Psoas muscle (tissue), 8 donors: ENCODE results near the gene CDH4. TPM values are rescaled to one million over a fixed set of nuclear protein-coding genes. Genes with fewer than 3 reads are reported as not detected.

Experiments used
- ATAC-seq, 4 donors: fragments of 200-7000 bp; cut with Tn5 transposase; one replicate each; pipeline ENCODE4 v1.9.1; 2020; ENCODE audit warnings: moderate library complexity in 3 of 4, mild to moderate bottlenecking in 2 of 4
- DNase-seq, 2 donors: peaks; one replicate each; pipeline ENCODE4 v3.0.0-alpha.2; 2020
- H3K27ac ChIP-seq: fragments of 200-600 bp; one replicate; pipeline ENCODE4 v1.8.0; 2022
- H3K27me3 ChIP-seq, 3 donors: fragments of 200-600 bp in 1 of 3; one replicate each; pipeline versions ENCODE4 v1.6.1 to v1.8.0; 2013 to 2022; ENCODE audit warnings: low read length in 2 of 3, mild to moderate bottlenecking in 2 of 3, moderate library complexity in 1 of 3; ENCODE audit not compliant: insufficient read depth in 3 of 3
- H3K36me3 ChIP-seq, 2 donors: fragments of 200-600 bp in 1 of 2; one replicate each; pipeline versions ENCODE4 v1.6.1 to v1.8.0; 2013 to 2022; ENCODE audit warnings: low read depth in 1 of 2, mild to moderate bottlenecking in 1 of 2, moderate library complexity in 1 of 2; ENCODE audit not compliant: insufficient read depth in 1 of 2
- H3K4me1 ChIP-seq: fragments of 200-600 bp; one replicate; pipeline ENCODE4 v1.8.0; 2022
- H3K4me3 ChIP-seq: fragments of 200-600 bp; one replicate; pipeline ENCODE4 v1.8.0; 2022; ENCODE audit warnings: mild to moderate bottlenecking
- H3K9me3 ChIP-seq: fragments of 200-600 bp; one replicate; pipeline ENCODE4 v1.8.0; 2022
- WGBS, 3 donors: extraction: QIAGEN DNeasy Blood & Tissue Kit; methylation state at CpG; one replicate each; pipeline versions ENCODE4 v1.1.6 to v1.1.7; 2013; 5-methylcytosine and 5-hydroxymethylcytosine counted together
- intact Hi-C, 2 donors: fragments of 100-400 bp; cut with DNase I; formaldehyde crosslinking; loops; one replicate each; pipeline versions ENCODE4 v1.11.0 to v1.14.2; 2022
- polyA plus RNA-seq, 3 donors: library from polyadenylated mRNA; stranded (reverse); fragments of 200-250 nt; gene quantifications; one replicate each; pipeline ENCODE4 v1.2.3, GENCODE V29; 2013
- total RNA-seq, 4 donors: library from RNA; stranded (reverse); fragmentation: NEBNext Ultra II Directional in 2 of 4; extraction: Animal tissue kit (Norgen Biotek cat#: 25700) in 2 of 4; gene quantifications; one replicate each; pipeline versions ENCODE4 v1.2.1 to v1.2.4, GENCODE V29; 2021 to 2023
- TF ChIP-seq, protein P1 (sequence below): fragments of 200-600 bp; IDR thresholded peaks from one replicate; pipeline ENCODE4 v1.8.0; 2022; ENCODE audit warnings: antibody characterized with exemption
- donor health status: healthy with polysubstance abuse.
- donor health status: DM: no; HTN: no; CAD: no; lungs with moderate emphysema.
- donor health status: Bipolar disorder and iron deficiency.
- donor health status: healthy.
- donor health status: DM: yes; HTN: yes; CAD: no.
- donor health status: DM: no; HTN: no; CAD: no.
- donor health status: DM: no; HTN: no; CAD: no.
- donor health status: DM: yes; HTN: yes; CAD: no.

Gene CDH4
- total and polyA plus RNA-seq, 7 donors: 0.26 to 1.0 (median 0.34) TPM

DNA sequence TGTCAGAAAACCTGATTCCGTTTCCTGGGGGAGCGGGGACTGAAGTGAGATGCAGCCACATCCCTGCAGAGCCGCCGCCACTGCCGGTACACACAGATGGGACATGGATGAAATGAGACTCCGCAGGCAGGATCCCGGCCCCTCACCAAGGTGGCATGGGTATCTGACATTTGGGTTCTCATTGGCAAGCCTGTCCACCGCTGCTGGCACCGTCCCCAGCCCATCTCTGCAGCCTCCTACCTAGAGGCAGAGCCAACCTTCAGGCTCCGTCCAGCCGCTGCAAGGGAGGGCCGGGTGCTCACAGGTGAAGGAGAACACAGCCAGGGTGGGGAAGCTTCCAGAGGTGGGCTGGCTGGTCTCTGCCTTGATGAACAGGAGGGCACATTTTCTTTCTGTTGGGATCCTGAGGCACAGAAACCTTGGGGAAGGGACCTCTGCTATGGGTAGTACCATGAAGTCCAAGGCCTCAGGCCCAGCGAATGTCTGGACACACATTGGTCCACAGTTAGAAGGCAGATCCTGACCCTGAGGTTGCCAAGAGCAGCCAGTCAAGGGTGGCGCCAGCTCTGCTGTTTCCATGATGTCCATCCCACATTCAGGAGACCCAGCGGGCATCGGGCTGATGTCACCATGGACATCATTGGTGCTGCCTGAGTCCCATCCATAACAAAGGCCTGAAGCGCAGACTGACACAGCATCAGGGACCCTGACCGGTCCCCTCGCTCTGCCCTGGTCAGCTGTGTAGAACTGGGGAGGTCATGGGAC is 636.2 kb downstream of the CDH4 start:
- Histone ChIP-seq H3K4me3 (no peak overlapping the region), H3K9me3 (no peaks in the 10 kb centered on the region), H3K36me3 (no peaks in the 10 kb centered on the region), H3K27ac (no peak overlapping the region), H3K27me3 (peaks cover 0 to 6% (median 0%) of the 10 kb centered on the region in 3 donors), H3K4me1 (no peaks in the 10 kb centered on the region)
- TF ChIP-seq, protein P1, sequence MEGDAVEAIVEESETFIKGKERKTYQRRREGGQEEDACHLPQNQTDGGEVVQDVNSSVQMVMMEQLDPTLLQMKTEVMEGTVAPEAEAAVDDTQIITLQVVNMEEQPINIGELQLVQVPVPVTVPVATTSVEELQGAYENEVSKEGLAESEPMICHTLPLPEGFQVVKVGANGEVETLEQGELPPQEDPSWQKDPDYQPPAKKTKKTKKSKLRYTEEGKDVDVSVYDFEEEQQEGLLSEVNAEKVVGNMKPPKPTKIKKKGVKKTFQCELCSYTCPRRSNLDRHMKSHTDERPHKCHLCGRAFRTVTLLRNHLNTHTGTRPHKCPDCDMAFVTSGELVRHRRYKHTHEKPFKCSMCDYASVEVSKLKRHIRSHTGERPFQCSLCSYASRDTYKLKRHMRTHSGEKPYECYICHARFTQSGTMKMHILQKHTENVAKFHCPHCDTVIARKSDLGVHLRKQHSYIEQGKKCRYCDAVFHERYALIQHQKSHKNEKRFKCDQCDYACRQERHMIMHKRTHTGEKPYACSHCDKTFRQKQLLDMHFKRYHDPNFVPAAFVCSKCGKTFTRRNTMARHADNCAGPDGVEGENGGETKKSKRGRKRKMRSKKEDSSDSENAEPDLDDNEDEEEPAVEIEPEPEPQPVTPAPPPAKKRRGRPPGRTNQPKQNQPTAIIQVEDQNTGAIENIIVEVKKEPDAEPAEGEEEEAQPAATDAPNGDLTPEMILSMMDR: no peak
- intact Hi-C loops: no loop called here
- ATAC-seq (no peak), DNase-seq (peak; percentile 7 to 31)
- WGBS, 3 donors: 93 to 95% (median 95%) methylated on average over 19 of the region's 19 CpGs

DNA sequence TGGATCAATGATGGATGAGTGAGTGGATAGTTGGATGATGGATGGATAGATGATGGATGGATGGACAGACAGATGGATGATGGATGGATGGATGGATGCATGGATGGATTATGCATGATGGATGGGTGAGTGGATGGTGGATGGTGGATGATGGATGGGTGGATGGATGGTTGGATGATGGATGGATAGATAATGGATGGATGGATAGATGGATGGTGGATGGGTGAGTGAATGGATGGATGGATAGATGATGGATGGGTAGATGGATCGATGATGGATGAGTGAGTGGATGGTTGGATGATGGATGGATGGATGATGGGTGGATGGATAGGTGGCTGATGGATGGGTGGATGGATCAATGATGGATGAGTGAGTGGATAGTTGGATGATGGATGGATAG is 637.6 kb downstream of the CDH4 start:
- no peak overlapping the region for H3K27ac ChIP-seq
- 91 to 100% (median 93%) methylated on average over 1 of the region's 1 CpG for WGBS, 3 donors
- TF ChIP-seq, protein P1: no peak
- no peaks in the 10 kb centered on the region for H3K36me3 ChIP-seq
- DNase-seq (no peak), ATAC-seq (no peak)
- H3K27me3 ChIP-seq: no peaks in the 10 kb centered on the region
- H3K4me1 ChIP-seq: no peaks in the 10 kb centered on the region
- no peaks in the 10 kb centered on the region for H3K9me3 ChIP-seq
- intact Hi-C loops: loop anchor here (10.0 kb wide), 2 partner anchors 1675 to 1835 kb away; no protein-coding TSS in a partner anchor
- H3K4me3 ChIP-seq: no peak overlapping the region

DNA sequence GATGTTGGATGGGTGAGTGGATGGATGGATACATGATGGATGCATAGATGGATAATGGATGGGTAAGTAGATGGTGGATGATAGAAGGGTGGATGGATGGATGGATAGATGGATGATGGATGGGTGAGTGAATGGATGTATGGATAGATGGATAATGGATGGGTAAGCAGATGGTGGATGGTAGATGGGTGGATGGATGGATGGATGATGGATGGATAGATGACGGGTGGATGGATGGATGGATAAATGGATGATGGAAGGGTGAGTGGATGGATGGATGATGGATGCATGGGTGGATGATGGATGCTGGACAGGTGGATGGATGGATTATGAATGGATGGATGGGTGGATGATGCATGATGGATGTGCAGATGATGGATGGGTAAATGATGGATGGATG is 638.1 kb downstream of the CDH4 start:
- DNase-seq (no peak), ATAC-seq (no peak)
- WGBS, 3 donors: 0 to 45% (median 0%) methylated on average over 1 of the region's 1 CpG
- TF ChIP-seq, protein P1: no peak
- H3K27ac ChIP-seq: no peak overlapping the region
- no peaks in the 10 kb centered on the region for H3K36me3 ChIP-seq
- H3K4me3 ChIP-seq: no peak overlapping the region
- H3K9me3 ChIP-seq: no peaks in the 10 kb centered on the region
- H3K4me1 ChIP-seq: no peaks in the 10 kb centered on the region
- intact Hi-C loops: loop anchor here (10.0 kb wide), 2 partner anchors 1675 to 1835 kb away; no protein-coding TSS in a partner anchor
- H3K27me3 ChIP-seq: no peaks in the 10 kb centered on the region

DNA sequence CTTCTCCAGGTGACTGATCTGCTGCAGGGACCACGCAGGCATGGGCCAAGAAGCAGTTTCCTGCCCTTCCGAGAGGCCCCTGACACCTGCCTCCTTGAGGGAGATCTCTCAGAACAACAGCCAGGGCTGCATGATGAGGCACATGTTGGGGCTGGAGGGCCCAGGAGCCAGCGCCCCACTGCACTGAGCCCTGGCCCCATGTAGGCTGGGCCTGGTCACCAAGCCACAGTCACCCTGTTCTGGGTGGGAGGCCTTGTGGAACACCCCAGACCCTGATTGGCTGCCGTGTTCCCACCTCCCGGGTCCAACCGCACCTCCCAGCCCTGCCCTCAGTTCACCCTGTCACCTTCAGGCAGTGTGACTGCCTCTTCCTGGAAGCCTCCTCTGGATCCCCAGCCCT is 639.4 kb downstream of the CDH4 start:
- WGBS, 3 donors: 72 to 75% (median 74%) methylated on average over 6 of the region's 6 CpGs
- Histone ChIP-seq H3K4me1 (no peaks in the 10 kb centered on the region), H3K27me3 (no peaks in the 10 kb centered on the region), H3K27ac (no peak overlapping the region), H3K9me3 (no peaks in the 10 kb centered on the region), H3K36me3 (no peaks in the 10 kb centered on the region), H3K4me3 (no peak overlapping the region)
- intact Hi-C loops: loop anchor here (10.0 kb wide), 2 partner anchors 1677 to 1837 kb away; no protein-coding TSS in a partner anchor
- TF ChIP-seq, protein P1: no peak
- ATAC-seq: no peak
- peak; percentile 3 to 31 for DNase-seq
